Stimulated activated naive CD4-positive, alpha-beta T cell (primary cell): ENCODE measurements around the gene GALNTL6.
"Not testable (repeated sequence)": the region's sequence is repeated elsewhere in the genome, so short reads cannot be mapped to it uniquely, and the experiment has no call there.

ENCODE experiments used
- DNase-seq, 6 experiments: peaks; one replicate each; lab custom pipeline; 2025; lab: John Stamatoyannopoulos, UW

The GALNTL6 gene

GRCh38 chr4:173019664-173020063 is 1206.5 kb downstream of the GALNTL6 start:
- DNase-seq = no peak

- not testable (repeated sequence) for DNase-seq
Observed at GRCh38 chr4:173021746-173022573, 1208.8 kb downstream of the GALNTL6 start.

- DNase-seq = no peak
Observed at GRCh38 chr4:173024203-173024602, 1211.0 kb downstream of the GALNTL6 start.

GRCh38 chr4:173025131-173025530 is 1211.9 kb downstream of the GALNTL6 start:
- peak in 3 of 6 experiments; percentile 18 to 44 (median 33) for DNase-seq

GRCh38 chr4:173037242-173037641 is 1224.0 kb downstream of the GALNTL6 start:
- no peak for DNase-seq

- DNase-seq = no peak
Observed at GRCh38 chr4:173038192-173038896, 1225.1 kb downstream of the GALNTL6 start.

- DNase-seq = no peak
Observed at GRCh38 chr4:173039617-173040577, 1226.7 kb downstream of the GALNTL6 start.

- no peak for DNase-seq
Observed at GRCh38 chr4:173041482-173041881, 1228.3 kb downstream of the GALNTL6 start.

GRCh38 chr4:173042139-173042538 is 1228.9 kb downstream of the GALNTL6 start:
- not testable (repeated sequence) for DNase-seq

GRCh38 chr4:173044340-173044739 is 1231.1 kb downstream of the GALNTL6 start:
- DNase-seq = no peak

GRCh38 chr4:173045571-173045970 is 1232.4 kb downstream of the GALNTL6 start:
- no peak for DNase-seq

GRCh38 chr4:173046144-173046543 is 1232.9 kb downstream of the GALNTL6 start:
- DNase-seq = no peak

GRCh38 chr4:173046818-173047217 is 1233.6 kb downstream of the GALNTL6 start:
- no peak for DNase-seq

- DNase-seq = no peak
Observed at GRCh38 chr4:173051232-173051631, 1238.0 kb downstream of the GALNTL6 start.

- no peak for DNase-seq
Observed at GRCh38 chr4:173051716-173052115, 1238.5 kb downstream of the GALNTL6 start.

GRCh38 chr4:173052439-173052838 is 1239.2 kb downstream of the GALNTL6 start:
- DNase-seq = no peak

- DNase-seq = no peak
Observed at GRCh38 chr4:173056271-173056670, 1243.1 kb downstream of the GALNTL6 start.

- DNase-seq = no peak
Observed at GRCh38 chr4:173056710-173057109, 1243.5 kb downstream of the GALNTL6 start.

GRCh38 chr4:173057442-173057841 is 1244.2 kb downstream of the GALNTL6 start:
- DNase-seq = no peak

GRCh38 chr4:173057901-173058300 is 1244.7 kb downstream of the GALNTL6 start:
- DNase-seq = no peak

- no peak for DNase-seq
Observed at GRCh38 chr4:173061160-173061559, 1248.0 kb downstream of the GALNTL6 start.

- DNase-seq = no peak
Observed at GRCh38 chr4:173073939-173074500, 1260.8 kb downstream of the GALNTL6 start.
